AG08395 (cell line): ENCODE measurements around the gene UTP18.
"Not testable (repeated sequence)": the region's sequence is repeated elsewhere in the genome, so short reads cannot be mapped to it uniquely, and the experiment has no call there.

Experiments used
- DNase-seq: peaks from one replicate; pipeline ENCODE4 v3.0.0; 2012; ENCODE audit warnings: mixed read lengths, low spot score

The UTP18 gene

DNA sequence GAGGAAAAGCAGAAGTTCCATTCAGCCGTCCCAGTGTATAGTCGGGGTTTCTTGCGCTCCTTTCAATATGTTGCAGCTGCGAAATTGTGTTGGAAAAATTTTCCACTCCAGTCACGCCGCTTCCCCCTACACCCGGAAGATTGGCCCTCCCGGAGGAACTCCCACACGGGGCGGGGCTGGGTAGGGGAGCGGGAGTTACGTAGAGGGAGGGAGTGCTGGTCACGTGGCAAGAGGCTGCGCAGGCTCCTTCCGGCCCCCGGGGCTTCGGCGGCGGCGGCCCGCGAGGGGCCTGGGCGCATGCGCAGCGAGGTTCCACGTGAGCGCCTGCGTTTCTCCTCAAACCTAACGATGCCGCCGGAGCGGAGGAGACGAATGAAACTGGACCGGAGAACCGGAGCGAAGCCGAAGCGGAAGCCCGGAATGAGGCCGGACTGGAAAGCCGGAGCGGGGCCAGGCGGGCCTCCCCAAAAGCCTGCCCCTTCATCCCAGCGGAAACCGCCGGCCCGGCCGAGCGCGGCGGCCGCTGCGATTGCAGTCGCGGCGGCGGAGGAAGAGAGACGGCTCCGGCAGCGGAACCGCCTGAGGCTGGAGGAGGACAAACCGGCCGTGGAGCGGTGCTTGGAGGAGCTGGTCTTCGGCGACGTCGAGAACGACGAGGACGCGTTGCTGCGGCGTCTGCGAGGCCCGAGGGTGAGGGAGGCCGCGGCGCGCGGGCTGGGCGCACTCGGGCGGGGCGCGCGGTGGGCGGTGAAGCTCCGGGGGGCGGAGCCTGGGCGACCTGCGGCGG is at the start of gene UTP18:
UTP18 (plus strand) TSS at position 310 of the 787 bp plus-strand sequence; CDS start at position 349, 39 bp downstream.
- peak; percentile 99 for DNase-seq

DNA sequence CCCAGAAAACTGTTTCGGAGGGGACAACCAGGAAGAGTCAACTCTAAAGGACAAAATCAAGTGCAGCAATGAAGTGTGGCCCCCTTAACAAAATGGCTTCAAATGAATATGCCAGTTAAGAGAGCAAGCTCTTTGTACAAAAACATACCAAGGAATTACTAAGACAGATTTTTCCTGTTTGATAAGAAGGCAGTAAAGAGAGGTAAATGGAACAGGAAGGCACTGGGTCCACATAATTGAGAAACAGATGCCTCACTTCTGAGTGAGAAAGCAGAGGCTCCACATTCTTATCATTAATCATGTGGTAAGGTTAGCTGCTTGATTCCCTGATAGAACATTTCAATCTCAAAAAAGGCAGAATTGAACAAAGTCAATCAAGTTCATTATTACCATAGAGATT is 45.4 kb upstream of the UTP18 start:
- no peak for DNase-seq

DNA sequence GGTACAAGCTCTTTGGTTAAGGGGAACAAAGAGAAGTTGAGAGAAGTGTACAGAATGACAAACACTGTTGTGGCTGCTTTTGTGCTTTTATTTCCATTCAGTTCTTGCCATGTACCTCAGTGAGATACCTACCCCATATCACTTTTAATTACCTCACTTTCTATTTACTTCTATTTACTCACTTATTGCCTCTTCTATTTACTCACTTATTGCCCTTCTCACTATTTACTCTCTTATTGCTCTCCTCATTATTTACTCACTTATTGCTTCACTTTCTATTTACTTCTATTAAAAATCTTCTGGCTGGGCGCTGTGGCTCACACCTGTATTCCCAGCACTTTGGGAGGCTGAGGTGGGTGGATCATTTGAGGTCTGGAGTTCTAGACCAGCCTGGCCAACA is 42.4 kb upstream of the UTP18 start:
- DNase-seq, result no peak

DNA sequence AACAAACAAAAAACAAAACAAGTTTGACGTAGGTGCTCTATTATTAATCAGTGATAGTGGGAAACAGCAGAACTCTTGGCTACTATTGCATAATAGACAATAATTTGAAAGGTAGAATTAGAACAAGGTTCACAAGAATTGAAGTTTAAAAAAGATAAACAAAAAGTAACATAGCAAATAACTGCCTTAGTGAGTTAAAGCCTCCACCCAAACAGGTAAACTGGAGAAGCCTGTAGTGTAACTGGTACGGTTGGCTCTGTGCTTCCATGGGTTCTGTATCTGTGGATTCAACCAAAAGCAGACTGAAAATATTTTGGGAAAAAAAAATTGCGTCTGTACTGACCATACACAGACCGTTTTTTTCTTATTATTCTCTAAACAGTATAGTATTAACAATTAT is 39.0 kb upstream of the UTP18 start:
- DNase-seq, result no peak

DNA sequence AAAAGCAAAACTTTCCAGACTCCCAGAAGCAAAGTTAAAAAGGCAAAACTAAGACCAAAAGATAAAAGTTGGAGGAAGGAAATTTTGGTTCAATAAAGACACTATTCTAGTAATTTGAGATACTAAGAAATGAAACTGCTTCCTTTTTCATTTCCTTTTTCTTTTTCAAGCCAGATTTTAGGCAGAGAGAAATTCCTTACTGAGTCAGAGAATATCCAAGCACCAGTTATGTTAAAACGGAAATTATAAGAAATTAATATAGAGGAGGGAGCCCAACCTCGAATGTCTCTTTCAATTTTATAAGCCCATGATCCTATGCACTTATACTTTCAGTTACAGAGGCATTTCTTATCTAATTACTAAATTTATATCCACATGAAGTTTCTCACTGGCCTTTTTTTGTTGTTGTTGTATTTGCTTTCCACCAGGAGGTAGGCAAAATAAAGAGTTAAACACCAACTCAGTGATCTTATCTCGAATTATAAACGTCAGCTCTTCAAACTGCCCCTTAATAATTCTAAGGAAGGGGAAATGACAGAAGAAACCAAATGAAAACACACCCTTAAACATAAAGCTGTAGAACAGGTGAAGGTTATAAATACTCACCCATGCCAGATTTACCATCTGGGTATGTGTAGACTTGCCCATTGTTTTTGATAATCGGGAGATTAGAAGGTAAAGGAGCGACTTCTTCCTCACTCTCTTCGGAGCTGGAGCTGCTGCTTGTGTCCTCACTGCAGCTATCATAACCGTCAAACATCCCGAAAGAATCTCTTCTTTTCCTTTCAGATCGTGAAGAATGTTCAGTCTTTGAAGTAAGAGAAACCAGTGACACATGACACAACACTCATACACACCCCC is 35.7 kb upstream of the UTP18 start:
- no peak for DNase-seq

DNA sequence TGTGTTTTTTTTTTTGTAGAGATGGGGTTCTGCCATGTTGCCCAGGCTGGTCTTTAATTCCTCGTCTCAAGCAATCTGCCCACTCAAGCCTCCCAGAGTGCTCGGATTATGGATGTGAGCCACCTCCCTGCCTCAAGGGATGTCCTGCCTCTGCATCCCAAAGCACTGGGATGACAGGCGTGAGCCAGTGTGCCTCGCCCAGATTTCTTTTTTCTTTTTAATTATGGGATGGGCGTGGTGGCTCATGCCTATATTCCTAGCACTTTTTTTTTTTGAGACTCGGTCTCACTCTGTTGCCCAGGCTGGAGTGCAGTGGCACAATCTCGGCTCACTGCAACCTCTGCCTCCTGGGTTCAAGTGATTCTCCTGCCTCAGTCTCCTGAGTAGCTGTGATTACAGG is 34.8 kb upstream of the UTP18 start:
- not testable (repeated sequence) for DNase-seq

DNA sequence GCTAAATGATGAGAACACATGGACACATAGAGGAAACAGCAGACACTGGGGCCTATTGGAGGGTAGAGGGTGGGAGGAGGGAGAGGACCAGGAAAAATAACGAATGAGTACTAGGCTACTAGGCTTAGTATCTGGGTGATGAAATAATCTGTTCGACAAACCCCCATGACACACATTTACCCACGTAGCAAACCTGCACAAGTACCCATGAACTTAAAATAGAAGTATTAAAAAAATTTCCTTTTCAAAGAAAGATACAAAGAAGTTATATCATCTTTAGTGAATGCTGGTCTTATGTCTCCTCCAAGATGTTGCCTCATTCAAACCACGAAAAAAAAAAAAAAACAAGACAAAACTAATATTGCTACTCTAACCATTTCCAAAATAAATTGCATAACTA is 32.2 kb upstream of the UTP18 start:
- peak; percentile 56 for DNase-seq

DNA sequence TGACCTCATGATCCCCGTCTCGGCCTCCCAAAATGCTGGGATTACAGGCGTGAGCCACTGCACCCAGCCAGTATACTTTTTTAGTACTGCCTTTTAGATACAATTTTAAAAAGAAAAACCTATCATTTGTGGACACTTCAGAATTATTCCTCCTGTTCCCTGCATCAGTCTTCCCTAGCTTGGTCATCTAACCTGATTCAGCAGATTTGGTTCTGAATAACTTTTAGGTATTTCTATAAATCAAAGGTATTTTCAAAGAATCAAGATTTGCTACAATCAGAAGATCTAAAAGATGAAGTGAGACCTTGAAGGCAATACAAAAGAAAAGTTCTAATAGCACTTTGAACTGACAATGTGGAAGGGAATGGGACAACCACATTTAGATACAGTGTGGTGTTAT is 30.5 kb upstream of the UTP18 start:
- no peak for DNase-seq

DNA sequence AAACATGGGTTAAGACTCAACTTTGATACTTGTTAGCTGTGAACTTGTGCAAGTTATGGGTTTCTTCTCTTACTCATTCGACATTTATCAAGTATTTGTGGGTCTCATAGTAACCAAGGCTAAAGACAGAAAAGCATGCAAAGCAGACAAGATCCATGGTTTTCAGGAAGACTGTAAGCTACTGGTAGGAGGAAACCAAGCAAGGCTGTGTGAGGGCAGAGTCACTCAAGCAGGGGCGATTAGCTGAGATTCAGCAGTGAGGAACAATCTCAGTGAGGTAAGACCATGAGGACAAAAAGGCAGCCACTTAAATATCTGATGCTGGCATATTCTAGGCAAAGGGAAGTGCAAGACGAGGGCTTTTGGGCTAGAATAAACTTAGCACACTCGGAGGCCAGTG is 30.0 kb upstream of the UTP18 start:
- no peak for DNase-seq

DNA sequence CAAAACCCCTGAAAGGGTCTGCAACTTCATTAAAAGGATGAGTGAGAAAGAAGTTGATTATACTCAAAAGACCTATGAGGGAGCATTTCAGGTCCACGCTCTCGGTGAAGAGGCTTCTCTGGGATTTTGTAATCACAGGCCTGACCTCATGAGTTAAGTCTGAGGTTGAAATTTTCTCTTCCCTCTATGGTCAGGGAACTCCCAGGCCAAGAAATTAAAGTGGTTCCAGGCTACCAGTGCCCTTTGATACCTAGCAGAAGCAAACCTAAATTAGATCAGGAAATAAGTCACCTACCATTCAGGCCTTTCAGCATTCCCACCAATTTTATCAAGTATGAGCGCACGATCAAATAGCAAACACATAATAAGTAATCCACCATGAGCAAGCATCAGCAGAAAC is 28.3 kb upstream of the UTP18 start:
- DNase-seq, result no peak

DNA sequence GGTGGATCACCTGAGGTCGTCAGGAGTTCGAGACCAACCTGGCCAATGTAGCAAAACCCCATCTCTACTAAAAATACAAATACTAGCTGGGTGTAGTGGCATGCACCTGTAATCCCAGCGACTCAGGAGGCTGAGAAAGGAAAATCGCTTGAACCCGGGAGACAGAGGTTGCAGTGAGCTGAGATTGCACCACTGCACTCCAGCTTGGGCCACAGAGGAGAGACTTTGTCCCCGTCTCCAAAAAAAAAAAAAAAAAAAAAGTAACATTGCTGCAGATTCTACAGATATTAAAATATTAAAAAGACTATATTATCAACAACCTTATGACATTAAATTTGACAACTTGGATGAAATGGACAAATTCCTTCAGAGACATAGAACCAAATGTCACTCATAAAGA is 26.2 kb upstream of the UTP18 start:
- no peak for DNase-seq

DNA sequence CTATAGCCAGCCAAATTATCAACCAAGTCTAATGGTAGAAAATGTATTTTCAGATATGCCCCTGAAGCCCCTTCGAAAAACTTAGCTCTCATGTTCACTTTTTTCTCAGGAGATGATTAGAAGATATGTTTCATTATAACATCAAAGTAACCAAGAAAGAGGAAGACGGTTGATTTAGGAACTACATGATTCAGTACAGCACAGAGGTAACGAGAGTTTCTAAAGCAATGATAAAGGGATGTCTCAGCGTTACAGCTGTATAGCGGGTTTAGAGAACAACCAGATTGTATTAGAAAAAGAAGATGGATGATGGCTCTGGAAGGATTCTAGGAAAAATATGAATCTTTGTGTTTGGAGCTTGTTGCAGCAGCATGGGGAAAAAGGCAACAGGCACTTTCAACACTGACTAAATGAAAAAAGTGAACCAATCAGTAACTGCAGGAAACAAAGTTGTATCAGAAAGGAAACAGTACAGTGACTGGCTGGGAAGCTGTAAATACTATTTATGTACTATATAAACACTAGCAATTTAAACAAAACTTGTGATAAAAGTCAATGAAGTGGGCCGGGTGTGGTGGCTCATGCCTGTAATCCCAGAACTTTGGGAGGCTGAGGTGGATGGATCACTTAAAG is 22.0 kb upstream of the UTP18 start:
- DNase-seq, result no peak

DNA sequence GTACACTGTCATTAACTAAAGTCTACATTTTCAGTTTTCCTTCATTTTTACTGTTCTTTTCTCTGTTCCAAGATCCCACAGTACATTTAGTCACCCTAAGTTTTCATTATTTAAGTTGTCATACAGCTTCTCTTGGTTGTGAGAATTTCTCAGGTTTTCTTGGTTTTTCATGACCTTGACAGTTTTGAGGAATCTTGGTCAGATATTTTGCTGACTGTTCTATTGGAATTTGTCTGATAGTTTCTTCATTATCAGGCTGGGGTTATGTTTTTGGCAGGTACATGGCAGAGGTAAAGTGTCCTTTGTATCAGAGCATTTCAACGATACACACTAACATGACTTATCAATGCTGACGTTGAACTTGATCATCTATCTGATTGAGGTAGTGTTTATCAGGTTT is 20.1 kb upstream of the UTP18 start:
- no peak for DNase-seq

DNA sequence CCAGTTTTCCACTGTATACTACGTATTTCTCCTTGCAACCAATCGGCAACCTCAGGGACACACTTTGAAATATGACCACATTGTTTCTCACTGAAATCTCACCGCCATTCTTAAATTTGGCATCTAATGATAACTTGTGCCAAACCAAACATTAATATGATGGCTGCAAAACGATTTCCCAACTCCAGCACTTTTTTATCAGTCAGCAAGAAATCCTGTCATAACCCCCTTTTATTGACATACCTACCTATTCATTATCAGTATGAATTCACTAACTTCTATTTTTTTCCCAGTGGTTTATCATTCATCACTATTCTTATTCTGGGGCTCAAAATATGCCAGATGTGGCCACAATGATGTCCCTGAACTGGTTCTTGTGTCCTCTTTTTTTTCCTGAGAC is 16.3 kb upstream of the UTP18 start:
- DNase-seq, result no peak

DNA sequence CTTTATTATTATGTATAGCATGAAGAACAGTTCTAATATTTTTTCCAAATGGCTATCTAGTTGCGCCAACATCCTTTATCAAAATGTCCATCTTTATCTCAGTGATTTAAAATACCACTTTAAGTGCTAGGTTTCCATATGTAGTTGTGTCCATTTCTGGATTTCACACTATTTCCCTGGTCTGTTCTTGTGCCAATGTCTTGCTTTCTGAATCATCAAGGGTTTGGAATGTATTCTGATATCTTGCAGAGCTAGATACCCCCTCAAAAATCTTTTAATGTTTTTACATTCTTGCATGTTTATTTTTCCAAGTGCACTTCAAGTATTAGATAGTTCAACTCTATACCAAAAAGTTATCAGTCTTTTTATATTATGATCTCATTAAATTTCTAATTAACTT is 14.8 kb upstream of the UTP18 start:
- DNase-seq, result no peak

DNA sequence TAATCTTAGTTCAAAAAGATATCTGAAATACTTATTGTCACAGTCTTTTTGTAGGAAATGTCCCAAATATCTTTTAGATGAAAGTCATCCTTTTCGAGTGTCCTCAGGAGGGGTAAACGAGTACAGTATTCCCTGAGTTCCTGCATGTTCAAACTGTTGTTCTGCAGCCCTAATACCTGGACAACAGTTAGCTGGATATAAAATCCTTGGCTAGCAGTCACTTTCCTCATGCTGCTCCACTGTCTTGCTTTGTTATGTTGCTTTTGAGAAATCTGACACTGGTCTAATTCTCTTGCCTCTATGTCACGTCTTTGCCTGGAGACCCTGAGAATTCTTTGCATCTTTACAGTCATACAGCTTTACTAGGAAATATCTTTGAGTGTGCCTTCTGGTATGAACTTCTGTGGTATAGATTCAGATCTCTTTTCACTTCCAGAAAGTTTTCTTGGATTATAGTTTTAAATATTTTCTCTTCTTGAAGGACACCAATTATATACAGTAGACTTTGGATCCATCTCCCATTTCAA is 10.0 kb upstream of the UTP18 start:
- DNase-seq, result no peak

DNA sequence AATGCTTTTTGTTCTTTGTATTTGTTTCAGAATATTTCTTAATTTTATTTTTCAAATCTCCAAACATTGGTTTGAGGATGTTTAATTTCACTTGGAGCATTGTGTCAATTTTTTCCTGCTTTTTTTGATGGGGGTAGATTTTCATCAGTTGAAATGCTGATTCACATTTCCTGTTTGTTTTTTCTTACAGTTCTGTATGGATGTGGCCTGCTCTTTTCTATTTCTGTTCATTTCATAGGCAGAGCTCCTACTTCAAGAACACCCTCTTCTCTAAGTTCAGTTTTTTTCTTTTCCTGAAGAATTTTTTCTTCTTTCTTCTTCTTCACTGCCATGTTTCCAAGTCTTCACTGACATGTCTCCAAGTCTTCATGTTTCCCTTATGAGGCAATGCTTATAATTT is 9.3 kb upstream of the UTP18 start:
- no peak for DNase-seq

DNA sequence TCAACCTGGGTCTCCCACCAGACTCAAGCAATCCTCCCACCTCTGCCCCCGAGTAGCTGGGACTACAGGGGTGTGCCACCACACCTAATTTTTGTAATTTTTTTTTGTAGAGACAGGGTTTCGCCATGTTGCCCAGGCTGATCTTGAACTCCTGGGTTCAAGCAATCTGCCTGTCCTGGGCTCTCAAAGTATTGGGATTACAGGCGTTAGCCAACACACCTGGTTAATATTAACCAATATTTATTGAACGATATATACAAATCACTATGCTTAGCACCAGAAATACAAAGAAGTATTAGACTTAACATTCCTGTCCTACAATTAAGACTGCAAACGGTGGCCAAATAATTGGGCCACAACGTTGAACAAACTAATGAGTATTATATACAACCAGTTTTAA is 4.7 kb upstream of the UTP18 start:
- no peak for DNase-seq

DNA sequence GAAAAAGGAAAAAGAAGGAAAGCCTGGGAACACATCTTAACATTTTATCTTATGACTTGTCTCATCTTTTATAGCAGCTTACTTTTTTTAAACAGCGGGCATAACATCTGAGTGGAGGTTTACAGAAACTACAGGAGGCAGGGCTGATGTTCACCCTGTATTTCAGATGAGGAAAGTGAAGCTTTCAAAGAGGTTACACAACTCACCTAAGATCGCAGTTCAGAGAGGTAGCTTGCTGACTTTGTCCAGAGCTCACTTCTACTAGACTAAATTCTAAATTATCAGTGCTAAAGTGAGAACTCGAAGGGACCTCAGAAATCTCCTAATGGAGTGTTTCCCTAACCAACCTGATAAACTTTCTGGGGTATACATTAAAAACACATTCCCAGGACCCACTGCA is 4.2 kb upstream of the UTP18 start:
- DNase-seq, result no peak

DNA sequence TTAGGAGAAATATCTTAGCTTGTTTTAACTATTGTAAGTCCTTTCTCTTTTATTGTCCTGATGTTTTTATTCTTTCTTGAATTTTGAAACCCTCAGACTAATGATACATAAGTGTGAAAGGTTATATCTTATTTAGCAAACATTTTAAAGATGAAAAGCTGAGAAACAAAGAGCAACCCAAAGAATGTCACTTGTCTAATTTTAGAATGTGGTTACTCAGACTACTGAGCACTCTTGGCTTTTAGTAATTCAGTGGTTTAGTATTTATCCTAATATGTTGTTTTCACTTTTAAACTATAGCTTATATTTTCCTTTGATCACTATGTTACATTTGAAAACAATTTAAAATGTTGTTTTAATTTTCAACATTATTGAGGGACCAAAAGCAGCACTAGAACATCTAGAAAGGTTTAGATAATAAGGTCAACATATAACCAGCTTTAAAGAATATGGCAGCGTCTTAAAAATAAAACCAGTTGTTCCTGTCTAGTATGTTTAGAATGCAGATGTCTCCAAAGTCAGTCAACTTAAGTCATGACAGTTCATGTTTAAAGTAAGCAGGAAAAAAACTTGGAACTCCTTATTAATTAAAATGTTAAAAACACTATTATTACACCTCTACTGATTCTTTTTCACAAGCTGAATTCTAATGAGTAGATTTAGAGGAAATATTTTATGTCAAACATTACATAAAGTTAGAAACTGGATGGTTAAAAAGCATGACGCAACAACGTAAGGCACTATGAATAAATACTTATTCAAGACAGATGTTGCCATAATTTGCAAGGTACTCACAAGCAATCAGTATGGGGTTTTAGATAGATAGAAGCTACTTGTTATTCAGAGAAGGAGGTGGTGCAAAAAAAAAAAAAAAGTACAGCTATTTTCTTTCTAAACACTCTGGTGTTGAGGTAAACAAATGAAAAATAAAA is 2.9 kb upstream of the UTP18 start:
- DNase-seq, result peak; percentile 10

DNA sequence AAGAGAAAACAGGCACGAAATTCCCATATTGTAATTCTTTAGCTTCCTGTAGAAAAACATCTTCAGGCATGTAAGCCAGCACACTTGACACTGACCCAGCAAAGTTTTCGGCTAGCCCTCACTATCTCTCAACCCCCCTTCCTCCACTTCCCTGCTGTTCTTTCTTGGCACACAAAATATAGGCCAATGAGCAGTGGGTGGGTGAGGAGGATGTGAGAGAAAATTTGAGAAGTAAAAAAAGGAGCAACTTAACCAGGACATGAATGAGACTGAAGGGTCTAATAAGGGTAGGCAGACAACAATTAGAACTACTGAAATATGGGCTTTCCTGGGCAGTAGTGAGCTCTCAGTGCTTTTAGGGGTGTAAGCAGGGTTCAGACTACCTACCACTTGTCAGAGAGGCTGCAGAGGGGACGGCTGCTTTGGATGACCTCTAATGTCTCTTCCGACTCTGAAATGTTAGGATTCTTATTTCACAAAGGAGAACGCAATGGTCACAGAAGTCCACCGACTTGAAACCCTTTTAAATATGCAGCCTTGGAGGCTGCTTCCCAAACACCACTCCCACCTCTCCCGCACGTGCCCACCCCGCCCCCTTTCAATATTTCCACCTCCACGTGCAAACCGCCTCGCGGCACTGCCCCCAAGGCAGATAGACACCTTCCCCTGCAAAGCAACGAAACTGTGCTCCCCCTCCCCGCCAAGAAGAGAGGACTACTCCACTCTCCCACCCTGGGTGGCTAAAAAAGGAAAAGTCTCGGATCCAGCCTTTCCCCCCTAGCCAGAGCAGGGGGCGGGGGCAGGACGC is 1.4 kb upstream of the UTP18 start:
- no peak for DNase-seq
